ENCODE data around the gene LNX1.

The LNX1 gene

DNA sequence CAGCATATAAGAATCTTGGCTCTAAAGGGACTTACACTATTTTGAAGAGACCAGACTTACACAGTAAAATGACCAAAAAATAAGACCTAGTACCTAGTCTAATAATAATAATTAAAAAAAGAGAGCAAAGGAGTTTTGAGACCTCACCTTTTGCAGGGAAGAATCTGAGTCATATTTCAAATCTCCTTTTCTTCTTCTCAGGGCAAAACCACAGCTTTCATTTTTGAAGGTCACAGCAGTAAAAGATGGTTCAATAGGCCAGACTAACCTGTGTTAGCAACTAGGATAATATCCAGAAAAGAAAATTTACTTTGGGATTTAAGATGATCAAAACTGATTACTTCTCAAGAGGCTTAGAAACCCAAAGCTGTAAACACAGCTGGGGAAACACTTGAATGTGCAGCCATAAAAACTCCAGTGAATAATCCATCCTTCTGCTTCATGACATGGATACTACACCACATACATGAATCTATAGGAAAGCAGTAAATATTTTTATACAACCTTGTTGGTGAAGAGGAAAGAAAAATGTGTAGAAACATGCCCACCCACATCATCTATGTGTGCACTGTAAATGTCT lies 25.9 kb upstream of the LNX1 start:
- H3K4me3 ChIP-seq (ENCODE audit: low read depth, low read length), result no peak overlapping the region
- TF ChIP-seq, protein P1, sequence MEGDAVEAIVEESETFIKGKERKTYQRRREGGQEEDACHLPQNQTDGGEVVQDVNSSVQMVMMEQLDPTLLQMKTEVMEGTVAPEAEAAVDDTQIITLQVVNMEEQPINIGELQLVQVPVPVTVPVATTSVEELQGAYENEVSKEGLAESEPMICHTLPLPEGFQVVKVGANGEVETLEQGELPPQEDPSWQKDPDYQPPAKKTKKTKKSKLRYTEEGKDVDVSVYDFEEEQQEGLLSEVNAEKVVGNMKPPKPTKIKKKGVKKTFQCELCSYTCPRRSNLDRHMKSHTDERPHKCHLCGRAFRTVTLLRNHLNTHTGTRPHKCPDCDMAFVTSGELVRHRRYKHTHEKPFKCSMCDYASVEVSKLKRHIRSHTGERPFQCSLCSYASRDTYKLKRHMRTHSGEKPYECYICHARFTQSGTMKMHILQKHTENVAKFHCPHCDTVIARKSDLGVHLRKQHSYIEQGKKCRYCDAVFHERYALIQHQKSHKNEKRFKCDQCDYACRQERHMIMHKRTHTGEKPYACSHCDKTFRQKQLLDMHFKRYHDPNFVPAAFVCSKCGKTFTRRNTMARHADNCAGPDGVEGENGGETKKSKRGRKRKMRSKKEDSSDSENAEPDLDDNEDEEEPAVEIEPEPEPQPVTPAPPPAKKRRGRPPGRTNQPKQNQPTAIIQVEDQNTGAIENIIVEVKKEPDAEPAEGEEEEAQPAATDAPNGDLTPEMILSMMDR (IDR thresholded peaks at IDR 0.05; ENCODE audit: low read depth, low read length, missing control alignments), result no peak
- DNase-seq (ENCODE audit: low read depth), result no peak

- no peak overlapping the region for H3K4me3 ChIP-seq (ENCODE audit: low read depth, low read length)
- DNase-seq (ENCODE audit: low read depth), result no peak
- TF ChIP-seq, protein P1 (IDR thresholded peaks at IDR 0.05; ENCODE audit: low read depth, low read length, missing control alignments), result no peak
Observed at GRCh38 chr4:53616219-53616618, 24.9 kb upstream of the LNX1 start.

DNA sequence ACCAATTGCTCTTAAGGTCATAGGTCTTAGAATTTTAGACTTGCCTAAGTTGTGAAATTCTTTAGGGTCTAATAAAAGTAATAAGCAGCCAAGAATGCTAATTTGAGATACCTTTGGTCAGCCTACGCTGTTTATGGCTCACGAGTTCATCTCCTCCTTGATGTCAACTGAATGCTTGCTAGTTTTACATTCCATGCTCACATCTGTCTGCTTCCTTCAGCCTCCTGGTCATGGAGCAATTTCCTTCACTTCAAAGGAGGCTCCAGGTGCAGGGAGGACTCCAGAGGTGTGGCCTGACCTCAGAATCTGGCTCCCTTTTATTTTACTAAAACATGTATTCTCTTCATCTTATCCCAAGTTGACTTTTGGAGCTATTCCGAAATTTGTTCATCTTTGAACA lies 23.3 kb upstream of the LNX1 start:
- no peak overlapping the region for H3K4me3 ChIP-seq (ENCODE audit: low read depth, low read length)
- TF ChIP-seq, protein P1 (IDR thresholded peaks at IDR 0.05; ENCODE audit: low read depth, low read length, missing control alignments), result no peak
- no peak for DNase-seq (ENCODE audit: low read depth)

DNA sequence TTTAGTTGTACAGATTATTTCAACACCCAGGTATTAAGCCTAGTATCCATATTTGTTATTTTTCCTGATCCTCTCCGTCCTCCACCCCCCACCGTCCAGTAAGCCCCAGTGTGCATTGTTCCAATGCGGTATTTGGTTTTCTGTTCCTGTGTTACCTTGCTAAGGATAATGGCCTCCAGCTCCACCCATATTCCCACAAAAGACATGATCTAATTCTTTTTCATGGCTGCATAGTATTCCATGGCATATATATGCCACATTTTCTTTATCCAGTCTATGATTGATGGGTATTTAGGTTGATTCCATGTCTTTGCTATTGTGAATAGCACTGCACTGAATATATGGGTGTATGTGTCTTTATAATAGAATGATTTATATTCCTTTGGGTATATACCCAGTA lies 22.1 kb upstream of the LNX1 start:
- no peak for DNase-seq (ENCODE audit: low read depth)
- H3K4me3 ChIP-seq (ENCODE audit: low read depth, low read length), result no peak overlapping the region
- TF ChIP-seq, protein P1 (IDR thresholded peaks at IDR 0.05; ENCODE audit: low read depth, low read length, missing control alignments), result no peak

DNA sequence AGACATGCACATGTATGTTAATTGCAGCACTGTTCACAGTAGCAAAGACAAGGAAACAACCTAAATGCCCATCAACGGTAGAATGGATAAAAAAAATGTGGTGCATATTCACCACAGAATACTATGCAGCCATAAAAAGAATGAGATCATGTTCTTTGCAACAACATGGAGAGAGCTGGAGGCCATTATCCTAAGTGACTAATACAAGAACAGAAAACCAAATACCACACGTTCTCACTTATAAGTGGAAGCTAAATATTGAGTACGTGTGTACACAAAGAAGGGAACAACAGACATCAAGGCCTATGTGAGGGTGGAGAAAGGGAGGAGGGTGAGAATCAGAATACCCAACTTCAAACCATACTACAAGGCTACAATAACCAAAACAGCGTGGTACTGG lies 17.4 kb upstream of the LNX1 start:
- TF ChIP-seq, protein P1 (IDR thresholded peaks at IDR 0.05; ENCODE audit: low read depth, low read length, missing control alignments), result no peak
- H3K4me3 ChIP-seq (ENCODE audit: low read depth, low read length), result no peak overlapping the region
- no peak for DNase-seq (ENCODE audit: low read depth)

DNA sequence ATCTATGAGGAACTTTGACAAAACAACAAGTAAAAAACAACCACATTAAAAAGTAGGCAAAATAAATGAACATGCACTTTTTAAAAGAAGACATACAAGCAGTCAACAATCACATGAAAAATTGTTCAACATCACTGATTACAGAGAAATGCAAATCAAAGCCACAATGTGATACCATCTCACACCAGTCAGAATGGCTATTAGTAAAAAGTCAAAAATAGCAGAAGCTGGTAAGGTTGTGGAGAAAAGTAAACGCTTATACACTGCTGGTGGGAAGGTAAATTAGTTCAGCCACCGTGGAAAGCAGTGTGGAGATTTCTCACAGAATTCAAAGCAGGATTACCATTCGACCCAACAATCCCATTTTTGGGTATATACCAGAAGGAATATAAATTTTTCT lies 17.0 kb upstream of the LNX1 start:
- H3K4me3 ChIP-seq (ENCODE audit: low read depth, low read length), result no peak overlapping the region
- DNase-seq (ENCODE audit: low read depth), result no peak
- TF ChIP-seq, protein P1 (IDR thresholded peaks at IDR 0.05; ENCODE audit: low read depth, low read length, missing control alignments), result no peak

GRCh38 chr4:53605783-53606182 lies 14.5 kb upstream of the LNX1 start:
- no peak for DNase-seq (ENCODE audit: low read depth)
- TF ChIP-seq, protein P1 (IDR thresholded peaks at IDR 0.05; ENCODE audit: low read depth, low read length, missing control alignments), result no peak
- no peak overlapping the region for H3K4me3 ChIP-seq (ENCODE audit: low read depth, low read length)

Measured in GM12864 (cell line).